Stimulated activated CD4-positive, alpha-beta T cell treated with anti-CD3 and anti-CD28 coated beads, Interleukin-4, amount 100 ng/mL, for 4 hours (primary cell): ENCODE results near the gene MGAT5.

Source experiments
- DNase-seq, 2 experiments: peaks; one replicate each; pipeline ENCODE4 v3.0.0-alpha.2; 2020

Gene MGAT5

DNA sequence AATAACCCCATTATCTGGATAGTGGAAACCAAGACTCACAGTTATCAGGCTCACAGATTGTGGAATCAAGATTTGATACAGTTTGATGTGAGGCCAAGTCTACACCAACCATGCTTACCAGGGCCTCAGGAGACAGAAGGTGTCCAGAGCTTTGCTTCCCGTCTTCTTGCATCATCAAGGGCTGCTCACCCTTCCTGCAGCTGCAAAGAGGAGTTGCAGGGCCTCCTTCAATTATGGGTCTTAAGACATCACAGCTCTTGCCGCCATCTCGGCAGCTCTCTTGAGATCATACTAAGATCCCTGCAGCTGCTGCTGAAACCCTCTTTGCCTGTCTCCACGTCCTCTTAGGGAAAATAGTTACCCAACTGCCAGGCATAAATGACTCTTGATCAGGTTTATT lies 176.0 kb downstream of the MGAT5 start:
- no peak for DNase-seq

DNA sequence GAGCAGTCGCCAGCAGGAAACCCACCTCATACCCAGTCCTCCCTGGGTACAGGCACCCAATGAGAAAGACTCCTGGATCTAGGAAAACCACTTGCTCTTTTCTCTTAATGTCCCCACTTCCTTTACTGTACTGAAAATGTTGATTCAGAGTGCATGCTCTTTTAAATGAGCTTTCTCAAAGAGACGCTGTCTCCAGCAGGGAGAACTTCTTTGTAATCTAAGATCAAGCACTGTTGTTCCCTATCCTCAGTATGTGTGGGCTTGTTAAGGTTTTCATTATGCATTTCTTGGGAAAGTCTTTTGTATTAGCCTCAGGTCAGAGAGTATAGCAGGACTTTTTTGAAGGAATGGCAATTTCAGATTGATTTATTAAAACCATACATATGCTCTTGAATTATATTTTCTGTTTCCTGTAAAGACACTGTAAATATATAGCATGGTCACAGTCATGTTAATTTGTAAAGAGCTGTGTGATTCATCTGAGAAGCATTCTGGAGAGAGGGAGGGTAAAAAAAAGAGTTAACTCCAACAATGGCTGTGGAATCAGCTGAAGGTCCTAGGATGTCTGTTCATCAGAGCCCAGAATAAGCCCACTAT lies 178.1 kb downstream of the MGAT5 start:
- no peak for DNase-seq

DNA sequence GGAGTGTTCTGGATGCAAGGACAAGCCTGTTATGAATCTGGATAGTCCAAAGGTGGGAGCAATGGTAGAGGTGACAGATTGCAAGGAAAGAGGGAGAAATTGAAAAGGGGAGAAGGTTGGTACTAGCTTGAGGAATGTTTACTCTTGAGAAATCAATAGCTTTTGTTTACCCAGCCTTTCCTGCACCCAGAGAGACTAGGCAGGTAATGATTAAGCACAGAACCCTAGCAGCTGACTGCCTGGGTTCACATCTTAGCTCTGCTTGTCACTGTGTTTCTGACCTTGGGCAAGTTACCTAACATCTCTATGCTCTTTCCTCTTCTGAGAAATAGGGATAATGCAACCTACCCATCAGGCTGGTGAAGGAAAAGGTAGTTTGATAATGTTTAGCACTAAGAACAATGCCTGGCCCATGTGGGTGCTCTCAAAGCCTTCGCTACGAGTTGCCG lies 178.6 kb downstream of the MGAT5 start:
- DNase-seq, result no peak

DNA sequence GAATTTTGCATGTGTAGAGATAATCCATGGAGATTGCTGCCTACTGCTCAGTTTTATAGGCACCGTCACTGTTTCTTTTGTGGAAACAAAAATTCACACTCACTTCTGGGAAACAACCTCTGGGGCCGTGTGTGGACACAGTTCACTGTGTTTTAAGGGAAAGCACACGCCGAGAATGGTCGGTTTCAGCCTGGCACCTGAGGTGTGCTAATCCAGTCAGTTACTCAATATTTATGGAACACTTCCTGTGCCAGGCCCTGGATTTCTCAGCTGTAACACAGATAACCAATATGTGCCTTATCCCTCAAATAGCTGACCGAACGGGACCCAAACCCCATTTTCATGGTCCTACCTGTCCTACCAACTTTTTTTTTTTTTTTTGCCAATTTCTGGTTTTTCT lies 179.6 kb downstream of the MGAT5 start:
- no peak for DNase-seq

DNA sequence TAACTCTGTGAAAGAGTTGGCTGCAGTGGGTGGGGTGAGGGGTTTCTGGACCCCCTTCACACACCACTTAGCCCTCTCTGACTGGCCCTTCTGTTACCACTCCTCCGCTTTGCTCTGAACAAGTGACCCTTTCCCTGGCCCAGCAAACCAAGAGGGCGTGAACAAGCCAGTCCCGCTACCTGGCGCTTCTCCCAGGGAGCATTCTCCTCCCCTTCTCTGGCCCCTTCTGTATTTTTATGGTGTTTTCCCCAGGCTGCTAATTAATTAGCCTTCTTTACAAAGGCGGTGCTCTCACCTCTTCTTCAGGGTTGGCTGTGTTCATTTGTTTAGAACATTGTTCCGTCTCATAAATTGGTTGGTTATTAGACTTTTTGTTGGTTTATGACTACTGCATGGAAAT lies 180.1 kb downstream of the MGAT5 start:
- no peak for DNase-seq

DNA sequence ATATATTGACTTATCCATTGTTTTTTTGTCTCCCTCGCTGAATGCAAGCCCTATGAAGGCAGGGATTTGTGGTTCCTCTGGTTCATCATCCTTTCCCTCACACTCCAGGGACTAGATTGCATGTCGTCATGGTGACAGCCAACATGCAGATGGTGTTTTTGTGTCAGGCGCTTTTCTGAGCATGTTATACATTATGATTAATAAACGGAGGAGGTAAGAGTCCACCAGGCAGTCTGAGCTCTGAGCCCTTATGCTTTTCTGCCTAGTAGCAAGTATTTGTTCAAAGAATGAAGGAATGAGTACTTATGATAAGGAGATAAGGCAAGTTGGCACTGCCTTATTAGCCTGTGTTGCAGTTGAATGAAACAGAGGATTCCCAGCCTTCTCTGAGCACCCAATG lies 181.6 kb downstream of the MGAT5 start:
- no peak for DNase-seq

DNA sequence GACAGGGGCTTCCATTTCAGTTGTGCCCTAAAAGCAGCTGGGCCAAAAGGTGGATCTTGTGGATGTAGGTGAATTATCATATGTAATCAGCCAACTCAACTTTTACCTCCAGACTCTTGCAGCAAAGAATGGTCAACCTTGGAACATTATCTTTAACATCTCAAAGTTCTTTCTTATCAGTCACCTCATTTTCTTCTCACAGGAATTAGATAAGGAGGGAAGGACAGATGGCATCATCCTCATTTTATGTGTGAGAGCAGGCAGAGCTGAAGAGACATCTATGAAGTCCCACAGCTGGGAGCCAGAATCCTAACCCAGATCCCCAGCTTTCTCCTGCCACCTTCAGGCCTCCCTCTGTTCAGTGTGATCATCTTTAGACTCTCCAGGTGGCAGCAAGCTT lies 182.1 kb downstream of the MGAT5 start:
- no peak for DNase-seq

DNA sequence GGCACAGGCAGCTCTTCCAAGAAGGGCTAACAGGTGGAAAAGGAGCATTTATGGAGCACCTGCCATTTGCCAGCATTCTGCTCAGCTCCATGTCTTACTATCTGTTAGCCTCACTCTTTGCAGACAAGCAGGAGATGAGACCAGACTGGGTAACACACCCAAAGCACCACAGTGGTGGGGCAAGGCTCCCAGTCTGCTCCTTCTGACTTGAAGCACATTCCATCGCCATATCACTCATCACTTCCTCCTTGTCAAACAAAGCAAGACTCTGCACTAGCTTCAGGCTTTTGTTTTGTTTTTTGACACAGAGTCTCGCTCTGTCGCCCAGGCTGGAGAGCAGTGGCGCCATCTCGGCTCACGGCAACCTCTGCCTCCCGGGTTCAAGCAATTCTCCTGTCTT lies 182.8 kb downstream of the MGAT5 start:
- no peak for DNase-seq

DNA sequence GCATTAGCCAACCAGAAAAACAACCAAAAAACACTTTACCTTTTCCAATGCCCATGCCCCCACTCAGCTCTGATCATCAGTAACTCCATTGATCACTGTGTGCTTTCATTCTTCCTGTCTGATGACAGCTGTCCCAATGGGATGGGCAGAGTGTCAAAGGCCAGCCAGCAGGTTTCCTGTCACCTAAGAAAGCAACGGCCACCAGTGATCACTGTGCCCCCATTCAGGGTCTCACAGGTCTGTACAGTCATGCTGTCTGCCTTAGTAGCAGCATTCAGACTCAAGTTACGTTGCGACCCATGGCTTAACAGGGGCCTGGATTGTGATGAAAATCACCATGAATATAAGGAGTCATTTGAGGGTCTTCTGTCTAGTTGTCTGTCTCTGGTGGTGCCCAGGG lies 184.5 kb downstream of the MGAT5 start:
- no peak for DNase-seq

DNA sequence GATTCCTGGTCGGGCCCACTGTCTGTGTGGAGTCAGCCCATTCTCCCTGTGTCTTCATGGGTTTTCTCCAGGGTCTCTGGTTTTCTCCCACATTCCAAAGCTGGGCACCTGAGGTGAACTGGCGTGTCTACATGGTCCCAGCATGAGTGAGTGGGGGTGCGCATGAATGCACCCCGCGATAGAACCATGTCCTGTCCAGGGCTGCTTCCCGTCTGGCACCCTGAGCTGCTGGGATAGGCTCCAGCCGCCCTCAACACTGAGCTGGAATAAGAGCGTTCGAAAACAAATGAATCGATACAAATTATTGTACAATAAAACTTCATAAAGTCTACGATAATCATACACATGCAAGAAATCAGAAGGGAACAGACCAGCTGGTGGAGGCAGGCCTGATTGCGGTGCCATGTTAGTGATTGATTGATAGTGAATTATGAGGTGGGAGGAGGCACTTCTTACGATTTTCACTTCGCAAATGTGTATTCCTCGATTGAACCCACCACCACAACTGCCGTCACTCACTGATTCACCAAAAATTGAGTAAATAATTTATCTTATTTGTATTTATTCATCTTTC lies 186.6 kb downstream of the MGAT5 start:
- no peak for DNase-seq

DNA sequence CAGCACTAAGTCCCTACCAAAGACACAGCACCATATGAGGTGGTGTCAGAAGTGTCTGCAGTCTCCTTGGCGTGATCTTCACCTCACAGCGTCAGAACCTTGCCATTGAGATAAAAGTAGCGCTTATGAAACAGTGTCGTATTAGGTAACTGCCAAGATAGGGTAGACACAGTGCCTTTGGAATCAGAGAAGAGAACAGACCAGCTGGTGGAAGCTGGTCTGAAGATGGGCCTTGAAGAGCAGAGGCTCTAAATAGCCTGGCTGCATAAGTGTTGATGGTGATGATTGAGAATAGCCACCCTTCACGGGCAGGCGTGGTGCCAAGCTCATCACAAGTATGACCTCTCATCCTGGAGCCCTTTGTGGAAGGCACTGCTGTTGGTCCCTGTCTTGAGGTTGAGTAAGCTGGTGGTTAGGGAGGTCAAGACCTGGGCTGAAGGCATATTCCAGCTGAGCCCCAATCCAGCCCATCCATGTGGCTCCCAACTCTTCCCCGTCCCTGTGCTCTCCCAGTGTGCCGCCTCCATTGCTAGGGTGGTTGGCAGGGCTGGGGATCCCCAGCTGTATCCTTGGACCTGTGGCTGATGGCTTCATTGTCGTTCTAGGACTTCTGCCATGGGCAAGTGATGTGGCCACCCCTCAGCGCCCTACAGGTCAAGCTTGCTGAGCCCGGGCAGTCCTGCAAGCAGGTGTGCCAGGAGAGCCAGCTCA lies 187.4 kb downstream of the MGAT5 start:
- no peak for DNase-seq

DNA sequence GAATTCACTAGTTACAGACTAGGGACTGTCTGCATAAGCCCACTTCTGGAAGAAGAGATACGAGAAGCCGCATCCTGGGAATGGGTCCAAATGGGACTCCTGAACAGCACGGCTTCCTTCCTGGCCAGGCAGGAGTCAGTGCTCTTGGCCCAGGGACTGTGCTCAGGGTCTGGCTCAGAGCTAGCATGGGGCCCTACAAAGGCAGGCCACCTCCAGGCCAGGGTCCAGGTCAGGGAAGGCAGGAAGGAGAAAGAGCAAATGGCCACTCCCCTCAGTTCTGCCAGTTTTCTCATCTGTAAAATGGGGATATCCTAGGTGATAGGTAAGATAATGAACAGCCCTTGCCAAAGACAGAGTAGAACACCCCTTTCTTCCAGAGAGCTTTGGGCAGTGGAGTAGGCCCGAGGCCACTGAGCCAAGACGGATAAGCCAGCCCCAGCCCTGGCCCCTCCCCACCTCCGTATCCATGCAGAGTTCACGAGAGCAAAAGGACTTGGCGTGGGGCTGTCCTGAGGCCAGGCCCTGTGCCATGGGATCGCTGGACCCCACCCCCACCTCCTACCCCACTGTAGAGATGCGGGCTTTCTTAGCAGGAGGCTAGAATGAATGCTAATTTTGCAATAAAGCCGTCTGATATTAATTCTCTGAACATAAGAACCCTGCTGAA lies 190.1 kb downstream of the MGAT5 start:
- no peak for DNase-seq

DNA sequence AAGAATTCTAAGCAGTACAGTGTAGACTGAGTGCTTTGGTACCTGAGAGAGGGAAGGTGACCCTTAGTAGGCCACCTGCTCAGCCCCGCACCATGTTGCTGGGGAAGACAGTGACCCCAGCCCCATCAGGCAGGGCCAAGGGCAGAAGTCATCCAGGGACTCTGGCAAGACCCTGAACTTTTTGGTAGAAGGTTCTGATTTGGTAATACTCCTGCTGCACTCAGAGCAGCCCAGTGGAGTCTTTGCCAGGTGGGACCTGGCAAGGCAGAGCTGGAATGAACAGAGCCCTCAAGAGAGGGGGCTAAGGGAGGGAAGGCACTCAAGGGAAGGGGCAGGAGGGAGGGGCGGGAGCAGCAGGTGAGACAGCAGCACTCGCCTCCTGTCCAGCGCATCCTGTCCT lies 191.2 kb downstream of the MGAT5 start:
- DNase-seq, result no peak

DNA sequence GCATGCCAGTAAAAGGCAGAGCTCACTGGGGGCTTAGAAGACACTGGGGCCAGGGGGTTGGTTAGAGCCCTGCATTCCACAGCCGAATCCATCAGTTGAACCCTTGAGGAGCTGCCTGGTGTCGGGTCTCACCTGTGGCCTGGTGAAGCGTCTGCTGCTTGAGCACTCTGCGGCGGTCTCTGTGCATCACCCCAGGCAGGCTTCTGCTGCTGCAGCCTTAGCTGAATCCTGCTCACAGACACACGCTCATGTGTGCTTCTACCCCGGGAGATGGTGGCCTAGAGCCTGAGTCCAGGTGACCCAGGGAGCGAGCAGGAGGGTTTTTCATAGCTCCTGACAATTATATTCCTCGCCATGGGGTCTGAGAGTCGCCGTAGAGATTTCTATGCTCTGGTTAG lies 192.1 kb downstream of the MGAT5 start:
- DNase-seq, result no peak

DNA sequence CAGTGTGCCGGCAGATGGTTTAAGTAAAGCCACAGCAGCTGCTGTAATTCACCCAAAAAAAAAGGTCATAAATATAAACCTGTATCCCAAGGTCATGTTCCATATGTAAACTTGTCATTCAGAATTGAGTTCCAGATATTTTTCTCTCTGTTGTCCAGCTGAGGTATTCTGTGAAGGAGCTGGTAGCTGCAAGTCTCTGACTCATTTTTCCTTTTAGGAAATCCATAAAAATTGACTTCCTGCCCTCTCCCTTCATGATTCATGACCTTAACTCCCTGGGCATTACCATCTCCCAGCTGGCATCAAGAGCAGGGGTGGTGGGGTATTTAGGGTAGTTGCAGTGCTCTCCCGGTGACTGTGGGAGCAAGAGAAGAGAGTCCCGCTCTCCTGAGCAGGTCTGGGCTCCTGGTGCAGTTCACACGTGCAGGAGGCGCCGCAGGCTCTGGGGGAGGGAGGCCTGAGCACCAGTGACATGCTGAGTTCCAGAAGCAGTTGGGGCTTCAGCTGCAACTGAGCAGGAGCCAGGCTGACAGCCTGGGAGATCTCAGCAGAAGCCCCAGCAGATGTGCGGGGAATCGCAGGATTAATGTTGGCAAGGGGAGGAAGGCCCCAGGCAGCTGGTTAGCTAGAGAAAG lies 192.6 kb downstream of the MGAT5 start:
- DNase-seq, result no peak

DNA sequence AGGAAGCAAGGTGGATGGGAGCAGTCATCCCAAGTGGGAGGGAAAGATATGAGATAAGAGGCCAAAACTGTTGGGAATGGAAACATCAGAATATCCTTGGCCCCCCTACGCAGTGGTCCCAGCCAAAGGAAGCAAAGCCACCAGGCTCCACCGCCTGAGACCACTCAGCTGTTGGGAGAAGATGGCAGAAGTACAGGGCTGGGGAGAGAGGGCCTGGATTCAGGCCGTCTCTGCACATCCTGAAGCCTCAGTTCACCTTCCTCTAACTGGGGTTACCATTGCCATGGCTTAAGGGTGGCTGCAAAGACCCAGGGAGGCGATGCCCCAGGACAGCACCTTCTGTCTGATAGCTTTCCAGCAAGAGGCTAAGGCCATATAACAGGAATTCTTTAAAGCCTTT lies 193.8 kb downstream of the MGAT5 start:
- DNase-seq, result no peak

DNA sequence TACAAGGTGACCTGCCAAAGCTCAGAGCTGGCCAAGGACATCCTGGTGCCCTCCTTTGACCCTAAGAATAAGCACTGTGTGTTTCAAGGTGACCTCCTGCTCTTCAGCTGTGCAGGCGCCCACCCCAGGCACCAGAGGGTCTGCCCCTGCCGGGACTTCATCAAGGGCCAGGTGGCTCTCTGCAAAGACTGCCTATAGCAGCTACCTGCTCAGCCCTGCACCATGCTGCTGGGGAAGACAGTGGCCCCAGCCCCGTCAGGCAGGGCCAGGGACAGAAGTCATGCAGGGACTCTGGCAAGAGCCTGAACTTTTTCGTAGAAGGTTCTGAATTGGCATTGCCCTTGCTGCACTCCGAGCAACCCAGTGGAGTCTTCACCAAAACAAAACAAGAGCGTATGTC lies 194.8 kb downstream of the MGAT5 start:
- DNase-seq, result no peak

DNA sequence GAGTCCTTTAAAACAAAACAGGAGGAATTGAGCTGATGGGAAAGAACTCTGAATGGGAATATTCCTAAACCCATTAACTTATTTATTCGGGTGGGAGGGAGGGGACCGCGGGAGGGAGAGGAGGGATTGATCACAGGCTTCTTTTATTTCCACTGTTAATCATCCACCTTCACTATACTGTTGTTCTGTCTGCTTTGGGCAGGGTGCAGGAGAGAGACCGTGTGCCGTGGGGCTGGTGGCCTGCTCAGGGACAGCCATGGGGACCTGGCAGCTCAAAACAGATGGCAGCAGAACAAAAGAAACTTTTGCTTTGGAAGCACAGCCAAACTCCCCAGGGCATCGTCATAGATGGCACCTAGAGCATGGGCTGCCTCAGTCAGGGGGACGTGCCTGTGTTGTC lies 195.3 kb downstream of the MGAT5 start:
- DNase-seq, result no peak

DNA sequence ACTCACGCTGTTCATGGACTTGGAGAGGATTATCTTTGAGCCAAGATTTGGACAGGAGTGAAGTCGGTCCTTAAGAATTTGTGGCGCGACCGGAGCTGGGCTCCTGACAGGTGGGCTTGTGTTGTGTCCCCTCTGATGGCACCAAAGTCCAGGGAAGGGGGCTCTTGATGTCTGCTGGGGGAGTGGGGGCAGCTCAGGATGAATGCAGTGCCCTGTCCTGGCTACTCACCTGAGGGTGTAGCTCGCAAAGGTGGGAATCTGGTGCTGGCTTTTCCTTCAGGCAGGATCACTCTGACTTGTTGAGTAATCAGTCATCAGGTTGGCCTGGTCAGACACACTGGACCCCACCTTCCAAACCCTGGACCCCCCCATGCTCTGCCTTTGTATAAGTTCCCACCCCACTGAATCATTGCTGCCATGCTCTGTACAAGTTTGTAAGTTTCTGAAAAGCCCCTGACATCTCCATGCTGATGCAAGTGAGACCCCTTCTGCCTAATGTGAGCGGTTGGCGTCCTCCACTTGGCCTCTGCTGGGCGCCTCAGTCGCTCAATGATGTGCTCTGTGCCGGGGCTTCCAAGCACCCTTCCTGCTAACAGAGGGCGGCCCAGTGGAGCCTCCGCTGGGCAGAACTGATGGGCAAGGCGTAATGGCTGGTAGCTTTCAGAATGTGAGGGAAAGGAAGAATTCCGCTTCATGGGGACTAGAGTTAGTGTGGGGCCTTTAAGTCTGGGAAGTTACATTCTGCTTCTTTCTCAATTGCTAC lies 196.1 kb downstream of the MGAT5 start:
- no peak for DNase-seq

DNA sequence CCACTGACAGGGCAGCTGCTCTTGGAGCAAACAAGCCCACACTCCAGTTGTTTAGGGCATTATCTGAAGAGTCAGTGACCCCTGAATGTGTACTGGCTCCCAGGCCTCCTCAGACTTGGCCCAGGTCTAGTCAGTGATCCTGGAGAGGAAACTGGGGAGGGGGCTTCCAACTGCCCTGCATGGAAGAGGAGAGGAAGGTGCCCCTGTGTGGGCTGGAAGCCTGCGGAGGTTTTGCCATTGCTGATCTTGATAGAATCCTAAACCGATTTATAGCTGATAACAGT lies 197.4 kb downstream of the MGAT5 start:
- no peak for DNase-seq

DNA sequence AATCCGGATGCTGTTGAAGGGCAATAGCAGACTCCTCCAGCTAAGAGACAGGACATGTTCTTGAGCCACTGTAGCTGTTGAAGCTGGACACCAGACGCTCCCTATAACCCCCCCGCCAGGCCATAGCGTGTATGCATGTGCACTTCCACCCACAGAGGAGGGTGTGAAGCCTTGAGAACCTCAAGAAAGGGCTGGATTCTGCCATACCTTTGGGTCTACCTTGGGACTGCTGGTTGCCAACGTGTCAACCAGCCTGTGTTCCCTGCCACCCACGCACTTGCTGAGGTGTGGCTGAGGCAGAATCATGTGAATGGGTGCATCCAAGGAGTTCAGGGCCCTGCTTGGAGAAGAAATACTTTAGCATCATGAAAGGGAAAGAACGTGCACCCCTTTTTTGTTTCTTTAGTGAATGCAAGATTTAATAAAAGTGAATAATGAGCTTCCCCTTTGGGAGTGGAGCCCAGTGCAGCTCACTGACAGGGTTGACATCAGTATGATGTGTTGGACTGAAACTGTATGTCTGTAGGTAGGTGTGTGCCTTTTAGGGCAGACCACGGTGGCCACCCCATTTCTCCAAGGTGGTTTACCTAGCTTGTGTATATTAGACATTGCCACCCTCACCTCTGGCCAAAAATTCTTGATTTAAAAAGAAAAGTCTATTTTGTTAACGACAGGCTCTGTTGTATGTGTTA lies 198.3 kb downstream of the MGAT5 start:
- DNase-seq, result no peak

DNA sequence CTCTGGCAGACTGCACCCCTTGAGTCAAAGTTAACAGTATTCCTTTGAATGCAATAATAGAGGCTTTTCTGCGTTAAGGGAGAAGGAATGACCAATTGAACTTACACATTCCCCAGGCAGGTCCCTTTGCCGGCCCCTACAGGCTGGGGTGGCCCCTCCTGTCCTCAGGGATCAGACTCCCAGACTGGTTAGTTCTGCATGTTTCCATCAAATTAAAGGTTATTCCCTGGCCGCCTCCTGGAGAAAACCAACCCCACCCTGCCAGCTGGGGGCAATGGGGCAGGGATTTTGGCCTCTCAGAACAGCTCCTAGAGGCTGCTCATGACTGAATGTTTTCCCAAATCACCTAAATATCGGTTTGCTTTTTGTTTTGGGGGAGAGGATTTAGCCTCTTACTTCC lies 199.6 kb downstream of the MGAT5 start:
- DNase-seq, result no peak

DNA sequence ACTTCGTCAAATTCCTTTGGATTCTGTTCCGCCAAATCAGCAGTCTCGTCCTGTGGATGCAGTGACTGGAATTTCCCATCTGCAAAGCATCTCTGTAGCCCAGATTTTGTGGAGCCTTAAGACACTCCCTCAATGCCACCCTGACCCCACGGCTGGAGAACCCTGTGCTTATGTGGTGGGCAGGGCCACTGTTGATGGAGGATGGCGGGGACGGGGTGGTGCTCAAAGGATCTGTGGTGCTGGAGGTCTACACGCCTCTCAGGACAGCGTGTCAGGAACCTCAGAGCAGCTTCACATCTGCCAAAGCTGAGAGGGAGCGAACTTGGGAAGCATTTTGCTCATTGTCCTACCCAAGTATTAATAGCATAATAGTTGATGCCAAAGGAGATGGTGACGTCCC lies 200.1 kb downstream of the MGAT5 start:
- DNase-seq, result no peak
